RPMI8226 (cell line): ENCODE measurements around the gene C1QTNF5.
A peak's percentile ranks its signal among the peaks of the same experiment; 100 is the strongest.

ENCODE experiments used
- DNase-seq: peaks from one replicate; pipeline ENCODE4 v3.0.0-alpha.2; 2015

Gene C1QTNF5

GRCh38 chr11:119335655-119336543 lies 4.8 kb downstream of the C1QTNF5 start:
- DNase-seq: no peak

- no peak for DNase-seq
Measured at GRCh38 chr11:119335091-119335654, 5.5 kb downstream of the C1QTNF5 start.

GRCh38 chr11:119334174-119334930 lies 6.3 kb downstream of the C1QTNF5 start, which contains the start of gene RNF26:
Gene RNF26 (plus strand): TSS chr11:119334527. CDS start chr11:119335123, 596 bp downstream.
- DNase-seq: peak; percentile 93

GRCh38 chr11:119332111-119332765 lies 8.4 kb downstream of the C1QTNF5 start:
- DNase-seq: no peak

- no peak for DNase-seq
Measured at GRCh38 chr11:119330237-119330636, 10.4 kb downstream of the C1QTNF5 start.

GRCh38 chr11:119329320-119329719 lies 11.4 kb downstream of the C1QTNF5 start:
- no peak for DNase-seq

GRCh38 chr11:119324189-119324588 lies 16.5 kb downstream of the C1QTNF5 start:
- no peak for DNase-seq

- peak; percentile 64 for DNase-seq
Measured at GRCh38 chr11:119323532-119324033, 17.1 kb downstream of the C1QTNF5 start.

GRCh38 chr11:119322921-119323531 lies 17.7 kb downstream of the C1QTNF5 start:
- DNase-seq: no peak

- no peak for DNase-seq
Measured at GRCh38 chr11:119322360-119322739, 18.3 kb downstream of the C1QTNF5 start.

GRCh38 chr11:119320776-119321524 lies 19.7 kb downstream of the C1QTNF5 start:
- peak; percentile 56 for DNase-seq

- DNase-seq: no peak
Measured at GRCh38 chr11:119320240-119320775, 20.4 kb downstream of the C1QTNF5 start.

GRCh38 chr11:119319700-119320239 lies 20.9 kb downstream of the C1QTNF5 start:
- no peak for DNase-seq

- no peak for DNase-seq
Measured at GRCh38 chr11:119319136-119319699, 21.5 kb downstream of the C1QTNF5 start.

- no peak for DNase-seq
Measured at GRCh38 chr11:119318240-119319135, 22.2 kb downstream of the C1QTNF5 start.

- DNase-seq: no peak
Measured at GRCh38 chr11:119317592-119318239, 23.0 kb downstream of the C1QTNF5 start.

GRCh38 chr11:119316729-119317591 lies 23.7 kb downstream of the C1QTNF5 start, which contains the start of gene MCAM:
Gene MCAM (minus strand): TSS chr11:119317130. CDS start chr11:119317101, 29 bp downstream.
- peak; percentile 29 for DNase-seq
